OCI-M2 (cell line): ENCODE results near the gene RAB35.

Experiments
- DNase-seq: peaks from one replicate; lab custom pipeline; 2025; ENCODE audit not compliant: unreplicated experiment; lab: John Stamatoyannopoulos, UW

RAB35 gene

DNA sequence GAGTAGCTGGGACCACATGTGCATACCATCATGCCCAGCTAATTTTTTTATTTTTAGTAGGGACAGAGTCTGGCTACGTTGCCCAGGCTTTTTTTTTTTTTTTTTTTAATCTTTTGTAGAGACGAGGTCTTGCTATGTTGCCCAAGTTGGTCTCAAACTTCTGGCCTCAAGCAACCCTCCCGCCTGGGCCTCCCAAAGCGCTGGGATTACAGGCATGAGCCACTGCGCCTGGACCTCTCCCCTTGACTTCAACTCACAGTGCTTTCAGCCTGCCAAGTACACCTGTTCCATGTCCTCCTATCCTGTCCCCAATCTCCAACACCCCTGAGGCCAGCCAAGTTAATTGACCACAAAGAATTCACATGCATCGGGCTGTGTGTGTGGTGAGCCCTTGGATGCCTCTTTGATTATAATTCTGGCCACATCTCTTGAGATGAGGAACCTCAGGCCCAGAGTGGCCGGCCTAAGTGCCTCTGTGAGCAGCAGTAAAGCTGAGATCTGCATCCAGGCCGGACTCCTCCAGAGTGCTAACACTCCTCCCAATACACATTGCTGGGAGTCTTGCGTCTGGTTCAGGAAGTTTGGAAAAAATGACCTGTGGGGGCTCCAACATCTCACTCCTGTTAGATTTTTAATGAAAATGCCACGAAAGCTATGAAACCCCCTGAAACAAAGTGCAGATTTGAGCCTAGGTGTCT, 6.8 kb downstream of the RAB35 start:
- DNase-seq: no peak

GRCh38 chr12:120106151-120106550, 10.4 kb downstream of the RAB35 start:
- no peak for DNase-seq

DNA sequence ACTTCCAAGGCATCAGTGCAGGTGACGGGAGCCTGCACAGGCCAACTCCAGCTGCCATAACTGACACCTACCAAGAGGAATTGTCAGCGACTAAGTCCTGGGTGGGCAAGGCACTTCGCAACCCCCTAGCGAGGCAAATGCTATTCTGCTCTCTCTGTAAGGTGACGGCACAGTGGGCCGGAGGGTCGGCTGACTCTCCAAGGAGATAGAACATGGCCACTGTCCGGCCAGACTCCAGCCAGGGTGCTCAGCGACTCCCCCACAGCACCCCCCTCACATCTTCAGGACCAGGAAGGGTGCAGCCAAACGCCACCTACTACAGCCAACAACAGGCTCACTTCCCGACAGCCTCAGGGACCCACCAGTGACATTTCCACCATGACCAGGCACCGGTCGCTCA, 13.2 kb downstream of the RAB35 start:
- no peak for DNase-seq

DNA sequence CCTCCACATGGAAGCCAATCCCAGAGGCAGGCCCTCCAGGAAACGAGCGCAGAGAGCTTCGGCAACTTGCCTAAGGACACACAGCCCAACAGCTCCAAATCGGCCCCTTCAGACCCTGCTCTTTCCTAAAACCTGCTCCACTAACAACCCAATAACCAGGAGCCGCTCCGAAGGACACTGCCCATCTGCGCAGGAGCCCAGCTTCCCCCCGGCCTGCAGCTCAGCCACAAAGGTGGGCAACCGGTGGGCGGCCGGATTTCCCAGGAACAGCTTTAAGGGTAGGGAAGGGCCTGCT, 13.6 kb downstream of the RAB35 start:
- DNase-seq: no peak

DNA sequence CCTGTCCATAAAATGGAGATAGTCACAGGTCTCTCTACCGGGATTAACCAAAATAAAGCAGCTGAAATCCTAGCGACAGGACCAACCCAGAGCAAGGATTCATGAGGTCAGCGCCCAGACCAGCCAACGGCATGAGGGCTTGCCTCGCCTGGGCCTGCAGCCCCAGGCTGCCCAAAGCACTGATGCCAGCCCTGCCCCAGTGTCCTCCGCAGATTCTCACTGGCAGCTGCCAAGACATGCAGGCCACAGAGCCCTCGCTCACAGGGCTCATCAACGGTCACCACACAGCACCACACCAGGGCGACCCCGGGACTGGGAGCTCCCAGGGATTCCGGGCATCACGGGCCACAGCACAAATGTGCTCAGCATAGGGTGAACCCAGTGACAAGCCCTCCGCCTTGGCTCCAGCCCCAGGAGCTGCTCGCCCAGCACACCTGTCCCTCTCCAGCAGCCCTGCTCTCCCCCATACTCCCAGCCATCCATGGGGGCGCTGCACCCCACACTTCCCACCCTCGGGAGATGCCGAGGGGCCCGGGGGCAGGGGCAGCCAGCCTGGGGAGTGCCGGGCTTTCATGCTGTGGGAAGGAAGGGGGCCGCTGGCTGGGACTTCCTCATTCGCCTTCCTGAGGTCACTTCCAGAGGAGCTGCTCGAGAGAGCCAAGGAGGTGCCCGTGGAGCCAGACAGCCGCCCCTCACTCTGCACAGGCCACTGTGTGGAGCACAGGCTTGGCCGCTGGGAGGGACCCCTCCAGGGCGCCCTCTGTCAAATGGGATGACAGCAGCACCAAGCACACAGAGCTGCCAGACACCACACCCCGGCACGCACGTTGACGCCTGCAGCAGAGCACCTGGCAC, 14.1 kb downstream of the RAB35 start:
- DNase-seq: no peak

DNA sequence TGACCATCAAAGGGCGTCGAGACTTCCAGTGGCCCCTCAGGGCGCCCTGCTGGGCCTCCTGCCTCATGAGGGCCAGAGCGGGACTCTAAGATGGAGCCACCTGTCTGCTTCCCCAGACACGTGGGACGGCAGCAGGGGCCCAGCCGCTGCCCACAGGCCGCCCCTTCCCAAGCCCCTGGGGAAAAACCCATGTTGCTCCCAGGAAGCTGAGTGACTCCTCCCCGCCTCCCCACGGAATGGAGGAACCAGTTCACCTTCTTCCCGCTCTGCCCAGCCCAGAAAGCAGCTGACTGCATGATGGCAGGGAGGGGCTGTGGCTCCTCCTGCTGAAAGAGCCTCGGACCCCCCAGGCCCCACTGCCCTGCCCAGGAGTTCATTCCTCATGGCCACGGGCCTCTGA, 14.9 kb downstream of the RAB35 start:
- no peak for DNase-seq

DNA sequence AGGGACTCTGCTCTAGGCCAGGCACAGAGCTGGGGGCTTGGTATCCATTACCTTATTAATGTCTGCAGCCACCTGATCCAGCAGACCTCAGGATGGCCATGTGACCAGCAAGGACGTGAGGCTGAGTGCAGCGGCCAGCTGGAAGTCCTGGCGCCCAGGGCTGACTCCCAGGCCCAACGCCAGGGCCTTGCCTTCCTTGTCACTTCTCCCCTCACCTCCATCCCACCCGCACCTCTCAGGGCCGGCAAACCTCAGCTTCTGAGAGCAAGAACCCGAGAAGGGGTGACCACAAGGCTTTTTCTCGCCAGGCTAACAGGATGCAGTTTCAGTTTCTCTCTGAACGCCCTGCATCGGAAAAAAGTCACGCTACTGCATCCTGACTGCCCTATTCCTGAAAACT, 15.4 kb downstream of the RAB35 start:
- DNase-seq: no peak

DNA sequence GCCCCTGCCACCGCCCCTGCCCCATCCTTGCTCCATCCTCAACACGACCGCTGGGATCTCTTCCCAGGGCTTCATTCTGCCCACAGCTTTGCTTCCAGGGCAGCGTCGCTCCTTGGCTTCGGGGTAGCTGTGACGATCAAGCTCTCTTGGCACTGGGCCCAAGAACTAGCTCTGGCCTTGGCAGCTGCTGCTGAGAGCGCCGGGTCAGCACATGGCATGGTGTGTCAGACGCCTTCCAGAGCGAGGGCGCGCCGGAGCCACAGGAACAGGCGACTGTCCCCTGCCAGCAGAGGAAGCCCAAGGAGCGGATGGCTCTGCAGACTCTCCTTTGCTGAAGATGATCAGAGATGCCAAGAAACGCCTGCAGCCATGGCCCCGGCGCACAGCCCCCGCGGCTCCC, 15.9 kb downstream of the RAB35 start:
- DNase-seq: no peak

DNA sequence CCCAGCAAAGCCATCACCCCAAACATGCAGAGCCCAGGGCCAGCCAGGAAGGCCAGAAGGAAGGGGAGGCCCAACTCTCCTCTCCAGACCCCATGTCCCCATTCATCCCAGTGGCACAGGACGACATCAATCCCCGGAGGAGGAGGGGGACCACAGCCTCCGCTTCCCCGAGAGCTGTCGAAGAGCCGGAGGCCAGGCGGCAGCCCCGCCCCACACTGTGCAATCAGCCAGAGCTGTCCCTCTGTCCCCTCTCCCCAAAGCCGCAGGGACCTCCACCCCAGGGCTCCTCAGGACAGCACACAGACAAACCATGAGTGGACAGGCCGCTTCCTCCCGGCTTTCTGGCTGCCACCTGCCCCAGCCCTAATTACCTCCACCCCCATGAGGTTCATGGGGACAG, 16.8 kb downstream of the RAB35 start:
- DNase-seq: no peak

- DNase-seq: no peak
Observed at GRCh38 chr12:120098756-120099470, 17.6 kb downstream of the RAB35 start.

- DNase-seq: no peak
Observed at GRCh38 chr12:120096671-120097202, 19.8 kb downstream of the RAB35 start.

GRCh38 chr12:120095736-120096135, 20.8 kb downstream of the RAB35 start:
- no peak for DNase-seq

DNA sequence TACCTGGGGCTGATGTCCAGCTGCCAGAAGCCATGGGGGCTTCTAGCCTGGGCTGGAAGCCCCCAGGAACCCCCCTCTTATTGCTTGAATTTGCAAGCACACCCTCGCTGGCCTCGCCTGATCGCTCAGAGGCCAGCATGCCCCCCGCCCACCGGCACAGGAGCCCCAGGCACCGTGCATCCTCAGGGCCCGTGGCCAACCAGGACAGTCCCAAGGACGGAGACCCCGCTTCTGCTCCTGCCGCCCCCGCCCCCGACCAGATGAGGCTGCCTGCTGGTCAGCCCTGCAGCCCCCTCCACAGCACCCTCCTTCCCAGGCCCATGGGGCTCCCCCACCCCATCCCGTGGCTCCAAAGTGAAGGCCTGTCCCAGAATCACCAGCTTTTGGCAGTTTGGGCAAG, 21.2 kb downstream of the RAB35 start:
- no peak for DNase-seq

GRCh38 chr12:120094485-120094884, 22.1 kb downstream of the RAB35 start:
- DNase-seq: no peak

DNA sequence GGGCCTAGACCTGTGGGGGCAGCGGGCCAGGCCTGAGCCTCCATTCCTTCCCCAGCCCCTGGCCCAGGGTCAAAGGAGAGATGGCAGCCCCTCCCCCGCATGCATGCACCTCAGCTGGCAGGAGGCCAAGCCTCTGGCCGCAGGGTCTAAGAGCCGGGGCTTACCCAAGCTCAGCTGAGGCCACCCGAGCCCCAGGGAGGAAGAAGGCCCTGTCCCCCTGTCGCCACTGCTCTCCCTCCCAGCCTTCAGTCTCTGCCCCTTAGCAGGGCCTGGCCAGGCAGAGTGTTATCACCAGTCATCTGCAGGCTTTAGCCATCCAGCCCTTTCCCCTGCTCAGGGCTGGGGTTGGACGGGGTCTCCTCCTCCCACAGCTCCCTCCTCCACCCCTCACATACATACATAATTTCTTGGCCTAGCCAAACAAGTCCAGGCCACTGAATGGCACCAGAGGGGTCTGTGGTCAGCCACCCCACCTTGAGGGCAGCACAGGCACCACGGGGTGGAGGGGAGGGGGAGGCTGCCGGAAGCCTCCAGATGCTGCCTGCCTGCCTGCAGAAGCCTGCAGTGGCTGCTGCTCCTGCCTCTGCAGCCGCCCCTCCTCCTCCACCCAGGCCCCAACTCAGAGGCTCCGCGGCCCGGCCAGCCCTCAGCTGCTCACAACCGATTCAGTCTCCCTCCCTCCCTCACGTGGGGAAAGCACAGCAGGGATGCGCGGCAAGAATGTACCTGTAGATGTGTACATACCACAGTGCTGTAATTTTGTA, 22.8 kb downstream of the RAB35 start:
- DNase-seq: no peak

DNA sequence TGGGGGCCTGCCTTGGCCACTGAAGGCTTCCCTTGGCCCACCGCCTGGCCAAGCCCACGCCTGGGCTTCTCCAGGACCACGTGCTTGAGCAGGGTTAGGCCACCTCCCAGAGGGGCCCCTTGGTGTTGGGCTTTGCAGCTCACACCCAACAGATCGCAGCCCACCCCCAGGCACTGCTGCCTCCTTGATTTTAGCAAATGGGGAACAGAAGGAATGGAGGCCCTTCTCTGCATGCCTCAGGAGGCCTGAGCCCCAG, 23.3 kb downstream of the RAB35 start:
- DNase-seq: no peak

DNA sequence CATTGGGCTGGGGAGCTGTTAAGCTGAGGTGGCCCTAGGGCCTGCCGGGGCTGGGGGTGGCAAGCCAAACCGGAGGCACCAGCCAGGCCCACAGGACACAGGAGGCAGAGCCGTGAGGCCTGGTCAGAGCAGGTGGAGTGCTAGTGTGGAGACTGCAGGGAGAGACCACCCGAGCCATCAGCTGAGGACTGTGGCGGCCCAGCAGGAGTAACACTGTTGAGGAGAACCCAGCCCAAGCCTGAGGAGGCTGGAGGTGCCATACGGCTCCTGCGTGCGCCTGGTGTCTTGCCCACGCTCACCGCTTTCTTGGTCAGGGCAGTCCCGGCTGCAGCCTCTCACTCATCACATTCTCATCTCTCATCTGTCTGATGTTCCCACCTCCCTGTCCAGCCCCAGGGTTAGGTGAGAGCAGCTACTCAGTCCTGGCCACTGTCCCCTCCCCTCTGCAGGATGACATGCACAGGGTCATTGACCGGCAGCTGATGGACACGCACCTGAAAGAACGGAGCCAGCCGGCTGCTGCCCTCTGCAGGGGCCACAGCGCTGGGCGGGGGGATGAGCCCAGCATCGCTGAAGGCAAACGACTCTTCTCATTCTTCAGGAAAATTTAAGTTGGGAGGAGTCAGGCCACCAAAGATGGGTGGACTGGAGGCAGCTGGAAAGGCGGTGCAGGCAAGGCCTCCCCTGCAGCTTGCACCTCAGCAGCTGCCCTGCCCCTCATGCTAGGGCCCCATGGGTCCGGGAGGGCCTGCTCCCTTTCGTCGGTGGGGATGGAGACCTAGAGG, 23.8 kb downstream of the RAB35 start:
- no peak for DNase-seq

- no peak for DNase-seq
Observed at GRCh38 chr12:120091371-120092090, 25.0 kb downstream of the RAB35 start.

- DNase-seq: no peak
Observed at GRCh38 chr12:120090626-120091295, 25.8 kb downstream of the RAB35 start.
